Nephron (organoid): ENCODE results near the gene MAGI2.

Experiments
- H3K27ac Mint-ChIP-seq, 3 experiments: 2 replicates each; pipeline ENCODE4 v1.8.0; 2020; ENCODE audit warnings: mixed read lengths in 3 of 3, mild to moderate bottlenecking in 2 of 3, moderate library complexity in 1 of 3
- H3K27me3 Mint-ChIP-seq: 2 replicates; pipeline ENCODE4 v1.8.0; 2021; ENCODE audit warnings: low read depth, mild to moderate bottlenecking, moderate library complexity, mixed read lengths
- H3K36me3 Mint-ChIP-seq: 2 replicates; pipeline ENCODE4 v1.8.0; 2020; ENCODE audit warnings: low read depth, mixed read lengths
- H3K4me1 Mint-ChIP-seq: 2 replicates; pipeline ENCODE4 v1.8.0; 2020; ENCODE audit warnings: mixed read lengths
- H3K4me3 Mint-ChIP-seq, 3 experiments: 2 replicates each; pipeline ENCODE4 v1.8.0; 2020; ENCODE audit warnings: mild to moderate bottlenecking in 3 of 3, mixed read lengths in 3 of 3, moderate library complexity in 2 of 3
- H3K9me3 Mint-ChIP-seq: 2 replicates; pipeline ENCODE4 v1.8.0; 2020; ENCODE audit warnings: mixed read lengths
- TF ChIP-seq, protein P1 (sequence below), 3 experiments: fragments of 200-600 bp; sonication (generic); IDR thresholded peaks; one replicate each; pipeline ENCODE4 v1.5.0; 2021; ENCODE audit warnings: antibody characterized with exemption in 3 of 3; ENCODE audit not compliant: unreplicated experiment in 3 of 3

MAGI2 gene

DNA sequence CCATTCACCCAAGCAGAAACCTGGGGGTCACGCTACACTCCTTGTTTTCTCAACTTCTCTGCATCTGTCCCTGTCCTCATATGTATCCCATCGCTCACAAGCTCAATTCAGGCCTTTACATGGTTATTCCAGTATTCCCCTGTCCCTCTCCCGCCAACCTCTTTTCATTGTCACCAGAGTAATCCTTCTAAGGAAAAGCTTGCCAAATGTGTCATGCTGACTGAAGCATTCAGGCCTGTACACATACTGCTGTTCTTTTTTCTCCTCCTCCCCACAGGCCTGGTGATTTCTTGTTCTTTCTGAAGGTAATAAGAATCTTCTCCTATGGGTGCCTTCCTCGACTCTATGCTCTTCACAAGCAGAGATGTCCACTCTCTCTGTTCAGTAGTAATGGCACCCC lies 1372.7 kb downstream of the MAGI2 start:
- no peak overlapping the region for H3K27ac Mint-ChIP-seq
- H3K4me3 Mint-ChIP-seq, result no peak overlapping the region
- TF ChIP-seq, protein P1, sequence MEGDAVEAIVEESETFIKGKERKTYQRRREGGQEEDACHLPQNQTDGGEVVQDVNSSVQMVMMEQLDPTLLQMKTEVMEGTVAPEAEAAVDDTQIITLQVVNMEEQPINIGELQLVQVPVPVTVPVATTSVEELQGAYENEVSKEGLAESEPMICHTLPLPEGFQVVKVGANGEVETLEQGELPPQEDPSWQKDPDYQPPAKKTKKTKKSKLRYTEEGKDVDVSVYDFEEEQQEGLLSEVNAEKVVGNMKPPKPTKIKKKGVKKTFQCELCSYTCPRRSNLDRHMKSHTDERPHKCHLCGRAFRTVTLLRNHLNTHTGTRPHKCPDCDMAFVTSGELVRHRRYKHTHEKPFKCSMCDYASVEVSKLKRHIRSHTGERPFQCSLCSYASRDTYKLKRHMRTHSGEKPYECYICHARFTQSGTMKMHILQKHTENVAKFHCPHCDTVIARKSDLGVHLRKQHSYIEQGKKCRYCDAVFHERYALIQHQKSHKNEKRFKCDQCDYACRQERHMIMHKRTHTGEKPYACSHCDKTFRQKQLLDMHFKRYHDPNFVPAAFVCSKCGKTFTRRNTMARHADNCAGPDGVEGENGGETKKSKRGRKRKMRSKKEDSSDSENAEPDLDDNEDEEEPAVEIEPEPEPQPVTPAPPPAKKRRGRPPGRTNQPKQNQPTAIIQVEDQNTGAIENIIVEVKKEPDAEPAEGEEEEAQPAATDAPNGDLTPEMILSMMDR (IDR thresholded peaks at IDR 0.05; ENCODE audit: unreplicated experiment in 3 of 3), result no peak
- no peaks in the 10 kb centered on the region for H3K27me3 Mint-ChIP-seq
- no peaks in the 10 kb centered on the region for H3K36me3 Mint-ChIP-seq
- no peaks in the 10 kb centered on the region for H3K4me1 Mint-ChIP-seq
- no peaks in the 10 kb centered on the region for H3K9me3 Mint-ChIP-seq

- H3K9me3 Mint-ChIP-seq, result no peaks in the 10 kb centered on the region
- H3K36me3 Mint-ChIP-seq, result no peaks in the 10 kb centered on the region
- TF ChIP-seq, protein P1 (IDR thresholded peaks at IDR 0.05; ENCODE audit: unreplicated experiment in 3 of 3), result no peak
- H3K27me3 Mint-ChIP-seq, result no peaks in the 10 kb centered on the region
- H3K27ac Mint-ChIP-seq, result no peak overlapping the region
- no peaks in the 10 kb centered on the region for H3K4me1 Mint-ChIP-seq
- no peak overlapping the region for H3K4me3 Mint-ChIP-seq
These were observed 1373.2 kb downstream of the MAGI2 start for GRCh38 chr7:78080241-78080640.

DNA sequence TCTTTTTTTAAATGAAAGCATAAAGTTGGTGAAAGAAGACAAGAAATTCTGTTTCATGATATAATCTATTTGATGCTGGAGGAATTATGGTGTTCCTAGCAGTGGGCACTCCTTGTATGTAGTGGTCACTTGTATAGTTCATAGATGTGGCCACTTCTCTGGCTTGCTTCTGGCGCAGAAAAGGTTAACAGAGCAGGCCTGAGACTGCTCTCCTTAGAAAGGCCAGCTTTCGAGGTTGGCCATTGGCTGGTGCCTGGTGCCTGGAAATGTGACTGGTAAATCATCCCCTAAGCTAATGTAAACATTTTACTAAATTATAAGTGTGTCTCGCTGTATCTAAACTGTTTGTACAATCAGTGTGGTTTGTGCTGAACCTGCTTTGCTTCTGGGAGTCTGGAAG lies 1378.8 kb downstream of the MAGI2 start:
- TF ChIP-seq, protein P1 (IDR thresholded peaks at IDR 0.05; ENCODE audit: unreplicated experiment in 3 of 3), result no peak
- Mint-ChIP-seq H3K4me1 (peaks cover 17% of the 10 kb centered on the region), H3K27me3 (no peaks in the 10 kb centered on the region), H3K36me3 (peaks cover 2% of the 10 kb centered on the region), H3K4me3 (no peak overlapping the region), H3K27ac (peak overlapping the region in 2 of 3 experiments; percentile 13 to 16), H3K9me3 (no peaks in the 10 kb centered on the region)

DNA sequence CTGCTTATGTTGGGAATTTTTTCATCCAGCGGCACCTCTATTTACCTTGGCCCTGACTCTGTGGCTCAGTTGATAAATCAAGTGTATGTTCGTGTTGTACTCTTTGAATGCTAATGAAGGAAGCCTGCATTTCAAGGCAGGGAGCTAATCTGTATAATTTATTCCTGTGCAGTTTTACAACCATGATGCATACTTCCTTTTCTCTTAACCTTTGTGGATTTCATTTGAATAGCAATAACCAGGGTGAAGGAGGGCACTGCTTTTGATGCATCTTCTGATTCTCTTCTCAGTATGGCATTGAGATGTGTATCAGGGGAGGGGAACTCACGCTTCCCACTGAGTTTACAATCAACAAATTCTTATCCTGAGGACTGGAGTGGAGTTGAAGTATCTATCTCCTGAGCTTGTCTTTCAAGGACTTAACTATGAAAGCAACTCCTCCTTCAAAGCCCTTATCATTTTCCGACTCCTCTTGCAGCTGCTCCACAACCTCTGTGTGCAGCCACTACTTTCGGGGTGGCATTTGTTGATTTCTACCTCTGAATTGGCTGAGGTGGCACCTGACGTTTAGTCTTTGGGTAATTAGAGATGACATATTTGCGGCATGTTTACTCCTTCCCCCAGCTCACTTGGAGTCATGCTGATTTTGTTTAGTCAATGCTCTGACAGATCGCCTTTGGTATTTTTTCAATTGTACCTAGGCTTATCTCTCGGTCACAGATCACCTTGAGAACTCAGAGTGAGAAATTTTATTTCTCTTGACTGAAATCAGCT lies 1379.7 kb downstream of the MAGI2 start:
- Mint-ChIP-seq H3K27ac (peak overlapping the region in 1 of 3 experiments; percentile 3), H3K9me3 (peaks cover 2% of the 10 kb centered on the region), H3K4me1 (peaks cover 17% of the 10 kb centered on the region), H3K4me3 (no peak overlapping the region), H3K27me3 (no peaks in the 10 kb centered on the region), H3K36me3 (peaks cover 11% of the 10 kb centered on the region)
- TF ChIP-seq, protein P1 (IDR thresholded peaks at IDR 0.05; ENCODE audit: unreplicated experiment in 3 of 3), result no peak

GRCh38 chr7:78072201-78072590 lies 1381.3 kb downstream of the MAGI2 start:
- no peak overlapping the region for H3K27ac Mint-ChIP-seq
- no peaks in the 10 kb centered on the region for H3K27me3 Mint-ChIP-seq
- TF ChIP-seq, protein P1 (IDR thresholded peaks at IDR 0.05; ENCODE audit: unreplicated experiment in 3 of 3), result no peak
- H3K4me1 Mint-ChIP-seq, result peaks cover 17% of the 10 kb centered on the region
- peaks cover 2% of the 10 kb centered on the region for H3K9me3 Mint-ChIP-seq
- peaks cover 18% of the 10 kb centered on the region for H3K36me3 Mint-ChIP-seq
- H3K4me3 Mint-ChIP-seq, result no peak overlapping the region
